GM15510 (cell line): ENCODE results near the gene COQ10A.
A peak's percentile ranks its signal among the peaks of the same experiment; 100 is the strongest.

Experiments
- POLR2A ChIP-seq: IDR thresholded peaks from 3 replicates; pipeline ENCODE4 v1.6.1; 2011; ENCODE audit warnings: borderline replicate concordance; ENCODE audit not compliant: insufficient read length; ENCODE audit errors: extremely low read depth

COQ10A gene

GRCh38 chr12:56257491-56258067, 9.2 kb upstream of the COQ10A start:
- TF ChIP-seq POLR2A = no peak

- peak; percentile 75 for TF ChIP-seq POLR2A
Observed at GRCh38 chr12:56258068-56258819, 8.5 kb upstream of the COQ10A start, which contains the start of gene ANKRD52. ANKRD52 (minus strand) TSS chr12:56258384; CDS start chr12:56258269, 115 bp downstream.

- no peak for TF ChIP-seq POLR2A
Observed at GRCh38 chr12:56258820-56259183, 7.9 kb upstream of the COQ10A start.

- no peak for TF ChIP-seq POLR2A
Observed at GRCh38 chr12:56260380-56260779, 6.4 kb upstream of the COQ10A start.

GRCh38 chr12:56260921-56261320, 5.8 kb upstream of the COQ10A start:
- TF ChIP-seq POLR2A = no peak

- no peak for TF ChIP-seq POLR2A
Observed at GRCh38 chr12:56261503-56262232, 5.1 kb upstream of the COQ10A start.

GRCh38 chr12:56267443-56268071, 815 bp downstream of the COQ10A start:
- TF ChIP-seq POLR2A = no peak

- no peak for TF ChIP-seq POLR2A
Observed at GRCh38 chr12:56271031-56271430, 4.3 kb downstream of the COQ10A start.

GRCh38 chr12:56274299-56274698, 7.6 kb downstream of the COQ10A start:
- no peak for TF ChIP-seq POLR2A

- TF ChIP-seq POLR2A = no peak
Observed at GRCh38 chr12:56278905-56279304, 12.2 kb downstream of the COQ10A start.

GRCh38 chr12:56280849-56281248, 14.1 kb downstream of the COQ10A start:
- no peak for TF ChIP-seq POLR2A

- no peak for TF ChIP-seq POLR2A
Observed at GRCh38 chr12:56282030-56282429, 15.3 kb downstream of the COQ10A start.

- no peak for TF ChIP-seq POLR2A
Observed at GRCh38 chr12:56282579-56282978, 15.8 kb downstream of the COQ10A start.

- TF ChIP-seq POLR2A = no peak
Observed at GRCh38 chr12:56286044-56286830, 19.5 kb downstream of the COQ10A start.
